Erythroblast (primary cell): Measurements from ENCODE around the gene ZNF219.

ENCODE experiments used
- DNase-seq, 2 experiments: peaks; one replicate each; lab custom pipeline; 2025; lab: John Stamatoyannopoulos, UW
- GATA1 ChIP-seq: IDR thresholded peaks from 2 replicates; pipeline ENCODE4 v1.6.1; 2011; ENCODE audit warnings: low read depth, mild to moderate bottlenecking, control low read depth, low read length, moderate library complexity
- POLR2A ChIP-seq: IDR thresholded peaks from 2 replicates; pipeline ENCODE4 v1.6.1; 2011; ENCODE audit warnings: mild to moderate bottlenecking, low read length

ZNF219 gene

GRCh38 chr14:21096438-21096837 is 2.0 kb downstream of the ZNF219 start:
- DNase-seq: no peak
- TF ChIP-seq POLR2A (no peak), GATA1 (no peak)

- DNase-seq: no peak
- TF ChIP-seq GATA1: no peak
- TF ChIP-seq POLR2A: no peak
Measured at GRCh38 chr14:21095430-21096205, 2.8 kb downstream of the ZNF219 start.

- no peak for TF ChIP-seq POLR2A
- no peak for TF ChIP-seq GATA1
- DNase-seq: no peak
Measured at GRCh38 chr14:21093769-21094681, 4.4 kb downstream of the ZNF219 start.

GRCh38 chr14:21093018-21093417 is 5.4 kb downstream of the ZNF219 start:
- TF ChIP-seq GATA1 (no peak), POLR2A (no peak)

GRCh38 chr14:21092273-21093011 is 6.0 kb downstream of the ZNF219 start:
- no peak for TF ChIP-seq GATA1
- no peak for TF ChIP-seq POLR2A

More at GRCh38 chr14:21093018-21093417, 5.4 kb downstream of the ZNF219 start:
- DNase-seq: no peak

GRCh38 chr14:21091821-21092272 is 6.6 kb downstream of the ZNF219 start:
- no peak for TF ChIP-seq GATA1
- TF ChIP-seq POLR2A: no peak
- DNase-seq: no peak

More at GRCh38 chr14:21092273-21093011, 6.0 kb downstream of the ZNF219 start:
- peak; percentile 85 to 93 for DNase-seq

GRCh38 chr14:21090940-21091663 is 7.4 kb downstream of the ZNF219 start:
- DNase-seq: no peak
- no peak for TF ChIP-seq POLR2A
- TF ChIP-seq GATA1: no peak

- TF ChIP-seq POLR2A (no peak), GATA1 (no peak)
- peak; percentile 40 to 41 for DNase-seq
Measured at GRCh38 chr14:21090194-21090939, 8.1 kb downstream of the ZNF219 start.

- DNase-seq: no peak
- TF ChIP-seq POLR2A: no peak
- no peak for TF ChIP-seq GATA1
Measured at GRCh38 chr14:21089877-21090193, 8.6 kb downstream of the ZNF219 start.

GRCh38 chr14:21089271-21089670 is 9.2 kb downstream of the ZNF219 start:
- TF ChIP-seq POLR2A (no peak), GATA1 (no peak)
- DNase-seq: no peak

GRCh38 chr14:21088687-21089086 is 9.8 kb downstream of the ZNF219 start:
- TF ChIP-seq GATA1: no peak
- no peak for TF ChIP-seq POLR2A
- DNase-seq: peak in 1 of 2 experiments; percentile 22
